NCI-H187 (cell line): ENCODE results near the gene ARMC5.
"Not testable (repeated sequence)": the region's sequence is repeated elsewhere in the genome, so short reads cannot be mapped to it uniquely, and the experiment has no call there.

Experiments used
- DNase-seq, 2 experiments: peaks; one replicate each; lab custom pipeline; 2025; lab: John Stamatoyannopoulos, UW

ARMC5 gene, protein sequence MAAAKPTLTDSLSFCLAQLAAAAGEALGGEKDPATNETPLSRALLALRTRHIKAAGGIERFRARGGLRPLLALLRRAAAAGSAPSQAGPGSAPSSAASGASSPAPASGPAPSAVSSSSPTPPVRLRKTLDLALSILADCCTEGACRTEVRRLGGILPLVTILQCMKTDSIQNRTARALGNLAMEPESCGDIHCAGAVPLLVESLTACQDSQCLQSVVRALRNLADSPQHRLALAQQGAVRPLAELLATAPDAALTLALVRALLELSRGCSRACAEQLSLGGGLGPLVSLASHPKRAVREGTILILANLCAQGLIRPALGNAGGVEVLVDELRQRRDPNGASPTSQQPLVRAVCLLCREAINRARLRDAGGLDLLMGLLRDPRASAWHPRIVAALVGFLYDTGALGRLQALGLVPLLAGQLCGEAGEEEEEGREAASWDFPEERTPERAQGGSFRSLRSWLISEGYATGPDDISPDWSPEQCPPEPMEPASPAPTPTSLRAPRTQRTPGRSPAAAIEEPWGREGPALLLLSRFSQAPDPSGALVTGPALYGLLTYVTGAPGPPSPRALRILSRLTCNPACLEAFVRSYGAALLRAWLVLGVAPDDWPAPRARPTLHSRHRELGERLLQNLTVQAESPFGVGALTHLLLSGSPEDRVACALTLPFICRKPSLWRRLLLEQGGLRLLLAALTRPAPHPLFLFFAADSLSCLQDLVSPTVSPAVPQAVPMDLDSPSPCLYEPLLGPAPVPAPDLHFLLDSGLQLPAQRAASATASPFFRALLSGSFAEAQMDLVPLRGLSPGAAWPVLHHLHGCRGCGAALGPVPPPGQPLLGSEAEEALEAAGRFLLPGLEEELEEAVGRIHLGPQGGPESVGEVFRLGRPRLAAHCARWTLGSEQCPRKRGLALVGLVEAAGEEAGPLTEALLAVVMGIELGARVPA

DNA sequence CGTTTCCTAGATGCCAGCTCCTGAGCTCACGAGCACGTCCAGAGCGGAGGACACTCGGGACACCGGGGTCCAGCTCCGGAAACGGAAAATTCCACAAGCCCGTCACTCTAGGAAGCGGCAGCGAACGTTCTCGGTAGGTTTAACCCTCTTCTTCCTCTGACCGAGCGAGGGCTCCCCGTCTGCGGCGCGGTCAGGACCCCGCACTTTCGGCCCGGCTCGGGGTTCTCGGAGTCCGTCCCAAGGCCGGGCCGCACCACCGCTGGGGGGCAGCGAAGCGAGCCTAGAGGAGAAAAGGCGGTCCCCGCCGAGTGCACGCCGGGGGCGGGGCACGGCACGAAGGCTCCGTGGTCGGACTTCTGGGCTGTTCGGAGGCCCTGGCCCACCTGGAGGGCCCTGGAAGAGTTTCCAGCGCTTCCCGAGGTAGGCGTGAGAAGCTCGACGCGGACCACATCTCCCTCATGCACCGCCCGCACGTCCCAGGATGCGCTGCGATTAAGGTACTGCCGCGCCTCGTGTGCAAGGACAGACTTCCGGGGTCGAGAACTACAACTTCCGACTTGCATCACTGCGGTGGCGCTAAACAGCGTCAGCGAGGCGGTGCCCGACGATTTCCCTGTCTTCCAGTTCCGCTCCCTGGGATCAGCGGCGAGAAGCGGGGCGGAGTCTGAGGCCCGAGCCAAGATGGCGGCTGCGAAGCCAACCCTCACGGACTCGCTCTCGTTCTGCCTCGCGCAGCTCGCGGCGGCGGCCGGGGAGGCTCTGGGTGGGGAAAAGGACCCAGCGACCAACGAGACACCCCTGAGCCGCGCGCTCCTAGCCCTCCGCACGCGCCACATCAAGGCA lies at the start of gene ARMC5:
Gene ARMC5, plus strand, starts transcription at position 658 of the 843 bp plus-strand sequence. Its CDS starts 24 bp downstream, at position 682.
- peak; percentile 68 to 75 for DNase-seq

DNA sequence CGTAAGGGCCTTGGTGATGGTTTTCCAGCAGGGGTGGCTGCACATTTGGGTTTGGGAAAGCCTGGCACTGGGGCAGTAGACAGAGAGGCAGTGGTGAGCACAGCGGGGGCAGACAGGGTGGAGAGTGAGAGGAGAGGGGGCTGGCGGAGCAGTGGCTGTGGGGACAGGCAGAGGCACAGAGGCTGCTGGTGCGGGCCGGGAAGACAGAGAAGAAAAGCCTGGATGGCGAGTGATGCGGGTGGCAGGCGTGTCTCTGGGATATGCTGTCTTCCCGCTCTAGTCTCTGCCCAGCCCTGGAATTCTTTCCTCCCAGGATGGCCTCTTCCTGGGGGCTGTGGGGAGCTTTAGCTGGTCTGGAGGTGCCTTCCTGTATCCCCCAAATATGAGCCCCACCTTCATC lies 49.2 kb upstream of the ARMC5 start:
- DNase-seq = no peak

DNA sequence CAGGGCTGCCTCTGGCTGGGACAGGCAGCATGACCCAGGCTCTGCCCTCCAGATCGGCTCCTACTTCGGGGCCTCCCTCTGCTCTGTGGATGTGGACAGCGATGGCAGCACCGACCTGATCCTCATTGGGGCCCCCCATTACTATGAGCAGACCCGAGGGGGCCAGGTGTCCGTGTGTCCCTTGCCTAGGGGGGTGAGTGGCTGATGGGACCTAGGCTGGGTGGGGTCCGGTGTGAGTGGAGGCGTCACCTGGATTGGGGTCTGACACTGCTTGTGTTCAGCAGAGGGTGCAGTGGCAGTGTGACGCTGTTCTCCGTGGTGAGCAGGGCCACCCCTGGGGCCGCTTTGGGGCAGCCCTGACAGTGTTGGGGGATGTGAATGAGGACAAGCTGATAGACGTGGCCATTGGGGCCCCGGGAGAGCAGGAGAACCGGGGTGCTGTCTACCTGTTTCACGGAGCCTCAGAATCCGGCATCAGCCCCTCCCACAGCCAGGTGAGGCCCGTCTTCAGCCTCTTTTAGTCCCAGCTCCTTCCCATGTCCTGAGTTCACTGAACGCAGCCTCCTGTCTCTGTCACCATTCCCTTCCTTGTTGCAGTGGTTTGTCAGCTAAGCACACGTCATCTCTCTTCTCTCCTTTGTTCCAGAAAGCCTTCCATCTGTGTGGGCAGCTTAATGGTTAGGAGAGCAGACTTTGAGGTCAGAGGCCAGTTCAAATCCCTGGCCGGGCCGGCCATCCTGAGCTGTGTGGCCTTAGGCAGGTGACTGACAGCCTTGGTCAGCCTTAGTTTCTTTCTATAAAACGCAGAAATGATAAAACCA lies 48.1 kb upstream of the ARMC5 start:
- DNase-seq = no peak

DNA sequence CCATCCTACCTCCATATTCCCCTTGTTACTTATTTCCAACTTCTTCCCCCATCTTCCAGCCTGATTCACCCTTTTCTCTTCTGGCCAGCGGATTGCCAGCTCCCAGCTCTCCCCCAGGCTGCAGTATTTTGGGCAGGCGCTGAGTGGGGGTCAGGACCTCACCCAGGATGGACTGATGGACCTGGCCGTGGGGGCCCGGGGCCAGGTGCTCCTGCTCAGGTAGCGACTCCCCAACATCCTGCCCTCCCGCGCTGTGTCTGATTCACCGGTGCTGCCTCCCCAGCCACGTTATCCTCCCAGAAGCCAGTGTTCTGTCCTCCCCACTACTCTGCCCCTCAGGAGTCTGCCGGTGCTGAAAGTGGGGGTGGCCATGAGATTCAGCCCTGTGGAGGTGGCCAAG lies 46.6 kb upstream of the ARMC5 start:
- no peak for DNase-seq

DNA sequence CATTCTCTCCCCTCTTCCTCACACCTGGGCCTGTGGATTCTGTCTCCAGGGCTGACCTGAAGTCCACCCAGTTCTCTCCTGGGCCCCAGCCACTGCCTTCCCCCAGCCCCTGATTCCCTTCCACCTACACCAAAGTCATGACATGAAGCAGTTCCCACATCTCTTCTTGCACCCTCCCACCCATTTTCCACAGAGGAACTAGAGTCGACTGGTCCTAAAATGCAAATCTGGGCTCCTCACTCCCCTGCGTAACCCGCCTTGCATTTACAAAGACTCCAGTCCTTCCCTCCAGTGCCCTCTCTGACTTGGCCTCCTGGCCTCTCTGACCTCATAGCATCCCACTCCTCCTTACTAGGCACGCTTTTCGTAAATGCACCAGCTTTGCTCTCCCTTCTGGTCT lies 45.9 kb upstream of the ARMC5 start:
- no peak for DNase-seq

DNA sequence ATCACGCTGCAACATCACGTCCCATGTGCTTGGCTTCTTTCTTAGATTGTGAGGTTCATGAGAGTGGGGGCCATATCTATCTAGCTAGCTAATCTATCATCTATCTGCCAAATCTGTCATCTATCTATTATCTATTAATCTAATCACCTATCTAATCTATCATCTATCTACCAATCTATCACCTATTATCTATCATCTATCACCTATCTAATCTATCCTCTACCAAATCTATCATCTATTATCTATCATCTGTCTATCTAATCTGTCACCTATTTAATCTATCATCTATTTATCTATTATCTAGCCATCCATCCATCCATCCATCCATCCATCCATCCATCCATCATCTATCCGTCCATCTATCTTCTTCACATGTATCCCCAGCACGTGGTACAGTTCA lies 45.4 kb upstream of the ARMC5 start:
- DNase-seq = no peak

DNA sequence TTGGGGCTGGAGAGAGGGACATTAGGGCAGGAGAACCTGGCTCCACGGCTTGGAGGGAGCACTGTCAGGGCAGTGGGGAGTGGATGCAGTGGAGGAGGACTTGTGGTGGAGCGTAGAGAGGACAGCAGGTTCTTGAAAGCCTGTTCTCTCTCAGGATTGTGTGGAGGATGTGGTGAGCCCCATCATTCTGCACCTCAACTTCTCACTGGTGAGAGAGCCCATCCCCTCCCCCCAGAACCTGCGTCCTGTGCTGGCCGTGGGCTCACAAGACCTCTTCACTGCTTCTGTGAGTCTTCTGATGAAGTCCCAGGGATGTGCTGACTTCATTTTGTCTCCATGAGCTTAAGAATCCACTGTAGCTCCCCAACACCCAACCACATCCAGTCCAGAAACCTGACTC lies 44.6 kb upstream of the ARMC5 start:
- DNase-seq = no peak

DNA sequence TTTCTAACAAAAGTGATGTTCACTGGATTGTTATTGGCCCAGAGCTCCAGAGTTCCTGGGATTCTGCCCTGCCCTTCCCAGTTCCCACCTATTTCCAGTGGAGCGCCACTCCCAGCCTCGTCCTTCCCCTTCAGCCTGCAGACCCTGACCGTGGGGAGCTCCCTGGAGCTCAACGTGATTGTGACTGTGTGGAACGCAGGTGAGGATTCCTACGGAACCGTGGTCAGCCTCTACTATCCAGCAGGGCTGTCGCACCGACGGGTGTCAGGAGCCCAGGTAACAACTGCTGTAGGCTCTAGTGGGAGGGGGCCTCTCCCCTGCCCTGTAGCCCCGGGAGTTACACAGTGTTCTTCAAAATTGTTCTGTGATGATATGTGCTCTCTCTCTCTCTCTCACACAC lies 42.9 kb upstream of the ARMC5 start:
- DNase-seq = no peak

DNA sequence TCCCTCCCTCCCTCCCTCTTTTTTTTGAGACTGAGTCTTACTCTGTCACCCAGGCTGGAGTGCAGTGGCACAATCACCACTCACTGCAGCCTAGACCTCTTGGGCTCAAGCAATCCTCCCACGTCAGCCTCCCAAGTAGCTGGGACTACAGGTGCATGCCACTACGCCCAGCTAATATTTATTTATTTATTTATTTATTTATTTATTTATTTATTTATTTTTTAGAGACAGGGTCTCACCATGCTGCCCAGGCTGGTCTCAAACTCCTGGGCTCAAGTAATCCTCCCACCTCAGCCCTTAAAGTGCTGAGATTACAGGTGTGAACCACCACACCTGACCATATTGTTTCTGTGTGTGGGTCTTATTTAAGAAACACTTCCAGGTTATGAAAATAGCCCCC lies 42.3 kb upstream of the ARMC5 start:
- DNase-seq = not testable (repeated sequence)

DNA sequence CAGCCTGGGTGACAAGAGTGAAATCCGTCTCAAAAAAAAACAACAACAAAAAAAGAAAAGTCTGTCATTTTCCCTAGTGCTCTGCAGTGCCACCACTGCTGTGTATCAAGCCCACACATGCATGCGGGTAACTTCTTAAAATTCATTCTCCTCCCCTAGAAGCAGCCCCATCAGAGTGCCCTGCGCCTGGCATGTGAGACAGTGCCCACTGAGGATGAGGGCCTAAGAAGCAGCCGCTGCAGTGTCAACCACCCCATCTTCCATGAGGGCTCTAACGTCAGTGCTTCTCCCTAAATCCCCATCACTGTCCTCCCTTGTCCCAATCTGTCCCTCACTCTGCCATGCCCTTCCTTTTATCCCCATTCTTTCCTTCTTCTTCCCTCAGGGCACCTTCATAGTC lies 41.4 kb upstream of the ARMC5 start:
- DNase-seq = no peak

DNA sequence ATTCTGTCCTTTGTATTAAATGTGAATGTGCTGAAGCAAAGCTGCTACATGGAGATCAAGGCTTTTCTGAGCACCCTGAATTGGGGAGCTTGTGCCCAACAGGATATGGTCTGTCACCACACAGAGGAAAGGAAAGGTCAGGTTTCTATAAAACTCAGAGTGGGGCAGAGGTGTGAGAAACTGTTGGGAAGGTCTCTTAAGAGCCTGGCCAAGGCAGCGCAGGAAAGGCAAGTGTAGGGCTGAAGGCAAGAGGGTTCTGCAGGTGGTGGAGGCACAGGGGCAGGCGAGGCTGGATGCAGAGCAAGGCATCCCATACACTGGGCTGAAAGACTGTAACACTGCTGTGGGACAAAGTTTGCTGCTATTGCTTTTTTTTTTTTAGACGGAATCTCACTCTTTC lies 39.3 kb upstream of the ARMC5 start:
- no peak for DNase-seq

DNA sequence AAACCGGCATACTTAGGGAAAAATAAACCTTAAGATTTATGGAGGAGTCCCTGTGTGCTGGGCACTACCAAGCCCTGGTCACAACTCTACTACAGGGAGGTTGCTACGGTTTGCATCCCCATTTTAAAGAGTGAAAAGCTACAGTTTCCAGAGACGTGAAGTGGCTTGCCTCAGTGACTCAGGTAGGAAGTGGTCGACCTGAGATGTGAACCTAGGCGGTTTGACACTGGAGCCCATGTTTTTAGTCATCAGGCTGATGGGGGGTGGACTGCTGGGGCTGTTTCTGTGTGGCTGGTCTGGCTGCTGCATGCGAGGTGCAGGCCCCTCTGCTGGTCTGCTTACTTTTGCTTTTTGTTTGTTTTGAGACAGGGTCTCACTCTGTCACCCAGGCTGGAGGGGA lies 37.7 kb upstream of the ARMC5 start:
- DNase-seq = no peak

DNA sequence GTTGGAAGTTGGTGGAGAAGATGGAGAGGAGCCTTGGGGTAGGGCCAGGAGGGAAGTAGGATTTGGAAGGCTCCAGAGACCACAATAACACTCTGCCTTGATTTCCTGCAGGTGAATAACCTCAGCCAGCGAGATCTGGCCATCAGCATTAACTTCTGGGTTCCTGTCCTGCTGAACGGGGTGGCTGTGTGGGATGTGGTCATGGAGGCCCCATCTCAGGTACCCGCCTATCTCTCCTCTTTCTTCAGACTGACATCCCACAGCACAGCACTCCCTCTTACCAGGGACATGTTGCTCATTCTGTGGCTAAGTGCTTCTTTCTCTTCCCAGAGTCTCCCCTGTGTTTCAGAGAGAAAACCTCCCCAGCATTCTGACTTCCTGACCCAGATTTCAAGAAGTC lies 36.1 kb upstream of the ARMC5 start:
- DNase-seq = no peak

DNA sequence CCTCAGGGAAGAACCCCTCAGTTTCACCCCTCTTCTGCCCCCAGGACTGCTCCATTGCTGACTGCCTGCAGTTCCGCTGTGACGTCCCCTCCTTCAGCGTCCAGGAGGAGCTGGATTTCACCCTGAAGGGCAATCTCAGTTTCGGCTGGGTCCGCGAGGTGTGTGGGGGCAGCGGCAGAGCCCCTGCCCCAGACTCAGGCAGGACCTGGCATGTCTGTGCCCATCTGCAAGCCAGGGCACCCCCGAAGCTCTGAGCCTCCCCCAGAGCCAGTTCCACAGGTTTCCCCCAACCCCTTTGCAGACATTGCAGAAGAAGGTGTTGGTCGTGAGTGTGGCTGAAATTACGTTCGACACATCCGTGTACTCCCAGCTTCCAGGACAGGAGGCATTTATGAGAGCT lies 35.5 kb upstream of the ARMC5 start:
- DNase-seq = no peak

DNA sequence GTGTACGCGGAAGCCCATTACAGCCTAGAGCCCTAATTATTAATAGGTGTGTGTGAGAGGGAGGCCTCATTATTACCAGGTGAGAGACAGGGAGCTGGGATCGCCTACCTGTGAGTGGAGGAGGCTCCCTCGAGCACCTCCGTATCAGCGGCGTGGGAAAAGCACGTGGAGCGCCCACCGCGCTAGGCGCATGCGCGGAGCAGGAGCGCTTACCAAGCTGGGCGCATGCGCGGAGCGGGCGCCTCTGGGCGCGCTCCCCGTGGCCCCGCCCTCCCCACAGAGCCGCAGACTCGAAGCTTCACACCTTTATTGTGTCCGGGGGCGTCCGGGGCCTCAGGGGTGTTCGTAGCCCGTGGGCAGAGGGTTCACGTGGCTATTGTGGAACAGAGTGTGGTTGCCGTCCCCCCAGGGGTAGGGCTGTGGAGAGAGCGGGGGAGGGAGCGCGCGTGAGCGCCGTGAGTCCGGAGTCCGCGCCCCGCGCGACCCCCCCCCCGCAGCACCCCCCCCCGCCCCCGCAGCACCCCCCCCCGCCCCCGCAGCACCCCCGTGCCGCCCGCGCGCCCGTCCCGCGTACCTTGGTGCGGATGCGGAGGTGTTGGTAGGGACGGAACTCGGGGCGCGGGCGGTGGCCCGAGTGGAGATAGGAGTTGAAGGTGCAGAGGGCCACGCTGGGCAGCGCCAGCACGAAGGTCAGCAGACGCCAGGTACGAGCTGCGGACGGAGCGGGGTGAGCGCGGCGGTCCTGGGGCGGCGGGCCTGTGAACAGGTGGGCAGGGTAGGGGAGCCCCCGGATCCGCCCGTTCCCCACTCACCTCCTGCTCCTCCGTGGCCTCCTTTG lies 31.6 kb upstream of the ARMC5 start:
- no peak for DNase-seq

DNA sequence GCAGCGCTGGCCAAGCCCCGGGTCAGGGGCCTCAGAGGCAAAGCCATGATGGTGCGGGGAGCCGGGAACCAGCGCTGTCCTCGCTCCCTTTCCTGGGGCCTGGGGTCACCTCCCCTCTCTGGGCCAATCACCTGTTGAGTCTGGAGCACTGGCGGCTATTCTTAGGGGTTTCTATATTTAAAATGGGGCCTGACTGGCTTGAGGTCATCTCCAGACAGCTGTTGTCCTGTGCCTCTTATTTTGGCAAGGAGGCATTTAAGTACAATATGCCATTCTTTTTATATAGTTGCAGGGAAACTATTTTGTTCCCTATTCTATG lies 31.1 kb upstream of the ARMC5 start, which contains the start of gene COX6A2:
Gene COX6A2, minus strand, starts transcription at position 82 of the 319 bp plus-strand sequence. Its CDS starts 35 bp downstream, at position 47.
- no peak for DNase-seq

DNA sequence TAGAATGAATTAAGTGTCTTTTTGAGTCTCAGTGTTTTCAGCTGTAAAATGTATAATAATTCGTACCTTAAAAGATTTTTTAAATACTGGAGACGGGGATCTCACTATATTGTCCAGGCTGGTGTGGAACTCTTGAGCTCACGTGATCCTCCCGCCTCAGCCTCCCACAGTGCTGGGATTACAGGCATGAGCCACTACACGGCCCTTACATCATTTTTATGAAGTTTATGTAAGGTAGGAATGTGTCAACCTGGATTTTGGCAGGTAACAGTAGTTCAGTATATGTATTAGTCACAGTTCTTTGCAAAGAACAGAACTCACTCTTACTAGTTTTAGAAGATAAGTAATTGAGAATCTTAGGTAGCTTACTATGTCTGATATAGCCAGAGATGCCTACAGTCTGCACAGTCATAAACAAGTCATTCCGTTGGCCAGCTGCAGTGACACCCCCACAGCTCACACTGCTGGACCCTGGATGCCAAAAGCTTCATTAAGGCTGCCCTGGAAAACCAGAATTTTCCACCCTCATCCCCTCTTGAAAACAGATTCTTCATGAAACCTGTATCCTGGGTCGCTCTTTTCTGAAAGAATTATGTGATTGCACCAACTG lies 30.6 kb upstream of the ARMC5 start:
- no peak for DNase-seq

DNA sequence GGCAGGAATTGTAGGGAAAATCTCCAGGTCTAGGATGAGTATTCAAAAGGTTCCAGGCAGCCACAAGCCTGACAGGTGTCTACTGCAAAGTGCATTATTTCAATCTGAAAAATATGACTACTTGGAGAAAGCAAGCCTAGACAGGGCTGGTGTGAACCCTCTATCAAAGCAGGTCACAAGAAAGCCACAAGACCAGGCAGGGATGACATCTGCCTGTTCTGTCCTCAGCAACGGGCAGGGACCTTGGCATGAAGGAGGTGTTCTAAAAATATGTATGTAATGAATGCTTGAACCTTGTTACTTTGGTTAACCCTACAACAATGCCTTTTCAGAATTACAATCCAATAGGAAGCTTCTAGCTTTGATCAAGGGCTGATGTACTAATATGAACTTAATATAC lies 30.0 kb upstream of the ARMC5 start:
- DNase-seq = no peak

DNA sequence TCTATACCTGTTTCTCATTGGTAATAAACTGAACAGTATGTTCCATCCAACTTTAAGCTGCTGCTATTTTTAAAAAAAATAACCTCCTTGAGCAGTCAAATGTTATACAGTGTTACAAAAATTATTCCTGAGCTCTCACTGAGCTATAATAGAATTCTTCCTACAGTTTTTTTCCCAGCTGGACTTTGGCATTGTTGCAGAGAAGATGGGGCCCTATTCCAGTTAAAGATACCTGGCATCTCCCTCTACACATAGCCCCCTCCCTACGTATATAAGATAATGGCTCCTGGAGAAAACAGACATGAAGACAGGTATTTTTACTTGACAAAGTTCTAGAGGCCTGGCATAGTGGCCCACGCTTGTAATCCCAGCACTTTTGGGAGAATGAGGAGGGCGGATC lies 29.5 kb upstream of the ARMC5 start:
- DNase-seq = no peak
